HEK293 (cell line): Measurements from ENCODE around the gene TMEM229B.

ENCODE experiments used
- CTCF ChIA-PET: fragments of 350-600 bp; formaldehyde crosslinking; extraction: SDS; loops from one replicate; lab custom pipeline; 2021; ENCODE audit warnings: antibody characterized with exemption; lab: Yijun Ruan, JAX
- POLR2A ChIA-PET: fragments of 300-600 bp; formaldehyde crosslinking; extraction: SDS; loops from one replicate; lab custom pipeline; 2020; ENCODE audit warnings: antibody characterized with exemption, inconsistent platforms; lab: Yijun Ruan, JAX
- H3K27ac ChIP-seq: fragments of 200-500 bp; sonication (Bioruptor generic); 2 replicates; pipeline ENCODE4 v1.5.1; 2014; ENCODE audit warnings: low read depth, low read length, control low read depth, inconsistent platforms; ENCODE audit errors: extremely low read depth
- H3K36me3 ChIP-seq, 2 experiments: fragments of 200-500 bp in 1 of 2; sonication (Bioruptor generic) in 1 of 2; 1 replicate in 1 of 2; 2 replicates in 1 of 2; pipeline ENCODE4 v1.5.1; 2014 to 2017; ENCODE audit warnings: inconsistent platforms in 2 of 2, low read length in 2 of 2; ENCODE audit not compliant: control insufficient read depth in 2 of 2, insufficient read depth in 1 of 2
- H3K4me1 ChIP-seq: fragments of 200-500 bp; sonication (Bioruptor generic); 2 replicates; pipeline ENCODE4 v1.5.1; 2014; ENCODE audit warnings: mild to moderate bottlenecking, low read length, inconsistent platforms; ENCODE audit not compliant: control insufficient read depth, insufficient read depth
- H3K4me3 ChIP-seq: 2 replicates; pipeline ENCODE4 v1.5.1; 2011; ENCODE audit warnings: low read depth, mild to moderate bottlenecking, control low read depth, low read length, moderate library complexity
- H3K9me3 ChIP-seq: fragments of 200-500 bp; sonication (Bioruptor generic); 2 replicates; pipeline ENCODE4 v1.5.1; 2014; ENCODE audit warnings: low read depth, low read length, inconsistent platforms; ENCODE audit not compliant: control insufficient read depth, insufficient read depth
- BCL11B ChIP-seq: fragments of 450-650 bp; formaldehyde crosslinking; IDR thresholded peaks from 2 replicates; pipeline ENCODE4 v1.5.1; 2016; ENCODE audit warnings: low read depth, missing biosample characterization, missing genetic modification characterization
- MEIS1 ChIP-seq: sonication (generic); formaldehyde crosslinking; IDR thresholded peaks from 2 replicates; pipeline ENCODE4 v1.8.1; 2022; ENCODE audit warnings: missing genetic modification reagents, mild to moderate bottlenecking, borderline replicate concordance
- RBAK ChIP-seq: fragments of 450-650 bp; formaldehyde crosslinking; IDR thresholded peaks from 2 replicates; pipeline ENCODE4 v1.5.1; 2016; ENCODE audit warnings: missing biosample characterization, missing genetic modification characterization
- ZFP3 ChIP-seq: fragments of 450-650 bp; formaldehyde crosslinking; IDR thresholded peaks from 2 replicates; pipeline ENCODE4 v1.5.1; 2016; ENCODE audit warnings: low read depth, missing biosample characterization, missing genetic modification characterization
- ZNF112 ChIP-seq: fragments of 450-650 bp; formaldehyde crosslinking; IDR thresholded peaks from 2 replicates; pipeline ENCODE4 v1.5.0; 2017; ENCODE audit warnings: missing biosample characterization, missing genetic modification characterization
- ZNF138 ChIP-seq: fragments of 450-650 bp; formaldehyde crosslinking; IDR thresholded peaks from 2 replicates; pipeline ENCODE4 v1.5.1; 2016; ENCODE audit warnings: missing biosample characterization, missing genetic modification characterization, borderline replicate concordance
- ZNF16 ChIP-seq: fragments of 450-650 bp; formaldehyde crosslinking; IDR thresholded peaks from 2 replicates; pipeline ENCODE4 v1.5.1; 2016; ENCODE audit warnings: low read depth, missing biosample characterization, missing genetic modification characterization
- ZNF239 ChIP-seq: fragments of 450-650 bp; formaldehyde crosslinking; IDR thresholded peaks from 2 replicates; pipeline ENCODE4 v1.5.1; 2016; ENCODE audit warnings: missing biosample characterization, missing genetic modification characterization
- ZNF324 ChIP-seq: fragments of 450-650 bp; formaldehyde crosslinking; IDR thresholded peaks from 2 replicates; pipeline ENCODE4 v1.5.1; 2016; ENCODE audit warnings: missing biosample characterization, missing genetic modification characterization
- ZNF350 ChIP-seq: fragments of 450-650 bp; formaldehyde crosslinking; IDR thresholded peaks from 2 replicates; pipeline ENCODE4 v1.5.0; 2017; ENCODE audit warnings: missing biosample characterization, mild to moderate bottlenecking, missing genetic modification characterization
- ZNF48 ChIP-seq: fragments of 450-650 bp; formaldehyde crosslinking; IDR thresholded peaks from 2 replicates; pipeline ENCODE4 v1.5.1; 2016; ENCODE audit warnings: missing biosample characterization, missing genetic modification characterization
- ZNF600 ChIP-seq: fragments of 450-650 bp; formaldehyde crosslinking; IDR thresholded peaks from 2 replicates; pipeline ENCODE4 v1.5.1; 2016; ENCODE audit warnings: missing biosample characterization, missing genetic modification characterization
- ZNF610 ChIP-seq: fragments of 450-650 bp; formaldehyde crosslinking; IDR thresholded peaks from 2 replicates; pipeline ENCODE4 v1.5.1; 2016; ENCODE audit warnings: missing biosample characterization, missing genetic modification characterization, borderline replicate concordance
- ZNF747 ChIP-seq: fragments of 450-650 bp; formaldehyde crosslinking; IDR thresholded peaks from 2 replicates; pipeline ENCODE4 v1.5.1; 2016; ENCODE audit warnings: missing biosample characterization, missing genetic modification characterization
- ZSCAN30 ChIP-seq: fragments of 450-650 bp; IDR thresholded peaks from 2 replicates; pipeline ENCODE4 v1.5.1; 2018; ENCODE audit warnings: missing biosample characterization, mild to moderate bottlenecking, missing genetic modification characterization, moderate library complexity
- TF ChIP-seq, protein P1 (sequence below): fragments of 450-650 bp; formaldehyde crosslinking; IDR thresholded peaks from 2 replicates; pipeline ENCODE4 v1.5.1; 2016; ENCODE audit warnings: missing biosample characterization, missing genetic modification characterization
- TF ChIP-seq, protein P2 (sequence below): fragments of 450-650 bp; formaldehyde crosslinking; IDR thresholded peaks from 2 replicates; pipeline ENCODE4 v1.5.1; 2016; ENCODE audit warnings: missing biosample characterization, missing genetic modification characterization, low read depth
- TF ChIP-seq, protein P3 (sequence below): fragments of 450-650 bp; formaldehyde crosslinking; IDR thresholded peaks from 2 replicates; pipeline ENCODE4 v1.5.1; 2016; ENCODE audit warnings: missing biosample characterization, missing genetic modification characterization
- TF ChIP-seq, protein P4 (sequence below): fragments of 450-650 bp; formaldehyde crosslinking; optimal IDR thresholded peaks from 2 replicates; pipeline ENCODE3; 2016; ENCODE audit warnings: missing biosample characterization, mild to moderate bottlenecking, missing genetic modification characterization
- TF ChIP-seq, protein P5 (sequence below): fragments of 450-650 bp; formaldehyde crosslinking; IDR thresholded peaks from 2 replicates; pipeline ENCODE4 v1.5.1; 2016; ENCODE audit warnings: missing biosample characterization, missing genetic modification characterization

TMEM229B gene

DNA sequence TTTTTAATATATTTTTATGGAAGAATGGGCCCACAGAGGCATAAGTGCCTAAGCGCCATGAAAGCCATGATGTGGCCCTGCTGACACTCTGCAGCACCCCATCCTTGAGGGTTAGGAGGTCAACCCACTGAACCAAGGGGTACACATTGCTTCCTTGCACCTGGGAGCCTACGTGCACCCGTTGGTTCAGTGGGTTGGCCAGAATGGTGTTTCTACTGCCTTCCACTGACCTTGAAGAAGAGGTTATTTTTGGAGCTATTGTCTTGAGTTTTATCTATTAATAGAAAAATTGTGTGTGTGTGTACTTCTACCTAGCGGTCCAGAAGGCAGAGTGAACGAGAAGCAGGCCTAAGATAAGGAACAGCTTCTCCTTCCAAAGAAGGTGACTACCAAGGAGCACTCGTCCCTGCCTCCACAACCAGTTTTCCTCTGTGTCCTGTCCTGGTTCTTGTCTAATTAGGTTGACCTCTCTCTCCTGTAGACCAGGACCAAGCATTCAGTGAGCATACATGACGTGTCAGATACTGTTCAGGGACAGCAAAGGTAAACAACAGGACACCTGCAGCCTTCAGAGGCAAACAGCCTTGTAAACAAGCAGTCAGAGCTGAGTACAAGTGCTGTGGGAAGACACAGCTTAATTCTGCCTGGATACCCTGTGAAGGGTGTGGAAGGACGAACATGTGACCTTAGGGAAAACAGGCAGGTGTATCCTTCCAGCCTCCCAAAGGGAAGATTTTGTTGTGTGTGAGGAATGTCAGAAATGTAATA lies 46.2 kb downstream of the TMEM229B start:
- Histone ChIP-seq H3K27ac (no peak overlapping the region), H3K4me3 (no peak overlapping the region), H3K9me3 (no peaks in the 10 kb centered on the region), H3K36me3 (no peaks in the 10 kb centered on the region), H3K4me1 (no peaks in the 10 kb centered on the region)
- POLR2A ChIA-PET: no interaction called here
- TF ChIP-seq BCL11B (tag by site-specific recombination): no peak
- TF ChIP-seq, protein P1, sequence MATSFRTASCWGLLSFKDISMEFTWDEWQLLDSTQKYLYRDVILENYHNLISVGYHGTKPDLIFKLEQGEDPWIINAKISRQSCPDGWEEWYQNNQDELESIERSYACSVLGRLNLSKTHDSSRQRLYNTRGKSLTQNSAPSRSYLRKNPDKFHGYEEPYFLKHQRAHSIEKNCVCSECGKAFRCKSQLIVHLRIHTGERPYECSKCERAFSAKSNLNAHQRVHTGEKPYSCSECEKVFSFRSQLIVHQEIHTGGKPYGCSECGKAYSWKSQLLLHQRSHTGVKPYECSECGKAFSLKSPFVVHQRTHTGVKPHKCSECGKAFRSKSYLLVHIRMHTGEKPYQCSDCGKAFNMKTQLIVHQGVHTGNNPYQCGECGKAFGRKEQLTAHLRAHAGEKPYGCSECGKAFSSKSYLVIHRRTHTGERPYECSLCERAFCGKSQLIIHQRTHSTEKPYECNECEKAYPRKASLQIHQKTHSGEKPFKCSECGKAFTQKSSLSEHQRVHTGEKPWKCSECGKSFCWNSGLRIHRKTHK: no peak
- CTCF ChIA-PET: interaction anchor here (0.6 kb wide), 1 partner anchor 43 kb away, joined by 3 read pairs; no protein-coding TSS in a partner anchor

DNA sequence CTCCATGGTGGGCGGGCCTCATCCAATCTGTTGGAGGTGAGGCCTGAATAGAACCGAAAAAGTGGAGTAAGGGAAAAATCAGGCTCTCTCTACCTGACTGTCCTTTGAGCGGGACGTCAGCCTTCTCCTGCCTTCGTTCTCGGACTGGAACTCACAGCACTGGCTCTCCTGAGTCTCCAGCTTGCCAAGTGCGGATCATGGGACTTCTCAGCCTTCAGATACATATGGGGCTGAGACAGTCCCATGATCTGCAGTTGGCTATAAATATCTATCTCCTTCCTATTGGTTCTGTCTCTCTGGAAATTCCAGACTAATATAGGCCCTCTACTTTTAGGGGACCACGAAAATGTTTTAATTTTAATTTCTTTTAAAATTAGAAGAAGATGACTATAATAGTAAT lies 46.8 kb downstream of the TMEM229B start:
- Histone ChIP-seq H3K4me3 (no peak overlapping the region), H3K9me3 (no peaks in the 10 kb centered on the region), H3K27ac (no peak overlapping the region), H3K4me1 (no peaks in the 10 kb centered on the region), H3K36me3 (no peaks in the 10 kb centered on the region)
- ChIA-PET CTCF (interaction anchor here (0.6 kb wide), 1 partner anchor 44 kb away, joined by 3 read pairs; no protein-coding TSS in a partner anchor), POLR2A (no interaction called here)
- TF ChIP-seq ZNF48 (no peak), ZNF324 (tag by site-specific recombination) (no peak), ZNF350 (tag by site-specific recombination) (no peak), ZNF747 (tag by site-specific recombination) (no peak), ZNF239 (tag by site-specific recombination) (no peak), RBAK (no peak), ZSCAN30 (tag by site-specific recombination) (no peak), ZNF16 (tag by site-specific recombination) (no peak), ZNF112 (tag by site-specific recombination) (no peak)
- TF ChIP-seq, protein P2, sequence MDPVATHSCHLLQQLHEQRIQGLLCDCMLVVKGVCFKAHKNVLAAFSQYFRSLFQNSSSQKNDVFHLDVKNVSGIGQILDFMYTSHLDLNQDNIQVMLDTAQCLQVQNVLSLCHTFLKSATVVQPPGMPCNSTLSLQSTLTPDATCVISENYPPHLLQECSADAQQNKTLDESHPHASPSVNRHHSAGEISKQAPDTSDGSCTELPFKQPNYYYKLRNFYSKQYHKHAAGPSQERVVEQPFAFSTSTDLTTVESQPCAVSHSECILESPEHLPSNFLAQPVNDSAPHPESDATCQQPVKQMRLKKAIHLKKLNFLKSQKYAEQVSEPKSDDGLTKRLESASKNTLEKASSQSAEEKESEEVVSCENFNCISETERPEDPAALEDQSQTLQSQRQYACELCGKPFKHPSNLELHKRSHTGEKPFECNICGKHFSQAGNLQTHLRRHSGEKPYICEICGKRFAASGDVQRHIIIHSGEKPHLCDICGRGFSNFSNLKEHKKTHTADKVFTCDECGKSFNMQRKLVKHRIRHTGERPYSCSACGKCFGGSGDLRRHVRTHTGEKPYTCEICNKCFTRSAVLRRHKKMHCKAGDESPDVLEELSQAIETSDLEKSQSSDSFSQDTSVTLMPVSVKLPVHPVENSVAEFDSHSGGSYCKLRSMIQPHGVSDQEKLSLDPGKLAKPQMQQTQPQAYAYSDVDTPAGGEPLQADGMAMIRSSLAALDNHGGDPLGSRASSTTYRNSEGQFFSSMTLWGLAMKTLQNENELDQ (tag by site-specific recombination): no peak
- TF ChIP-seq, protein P3, sequence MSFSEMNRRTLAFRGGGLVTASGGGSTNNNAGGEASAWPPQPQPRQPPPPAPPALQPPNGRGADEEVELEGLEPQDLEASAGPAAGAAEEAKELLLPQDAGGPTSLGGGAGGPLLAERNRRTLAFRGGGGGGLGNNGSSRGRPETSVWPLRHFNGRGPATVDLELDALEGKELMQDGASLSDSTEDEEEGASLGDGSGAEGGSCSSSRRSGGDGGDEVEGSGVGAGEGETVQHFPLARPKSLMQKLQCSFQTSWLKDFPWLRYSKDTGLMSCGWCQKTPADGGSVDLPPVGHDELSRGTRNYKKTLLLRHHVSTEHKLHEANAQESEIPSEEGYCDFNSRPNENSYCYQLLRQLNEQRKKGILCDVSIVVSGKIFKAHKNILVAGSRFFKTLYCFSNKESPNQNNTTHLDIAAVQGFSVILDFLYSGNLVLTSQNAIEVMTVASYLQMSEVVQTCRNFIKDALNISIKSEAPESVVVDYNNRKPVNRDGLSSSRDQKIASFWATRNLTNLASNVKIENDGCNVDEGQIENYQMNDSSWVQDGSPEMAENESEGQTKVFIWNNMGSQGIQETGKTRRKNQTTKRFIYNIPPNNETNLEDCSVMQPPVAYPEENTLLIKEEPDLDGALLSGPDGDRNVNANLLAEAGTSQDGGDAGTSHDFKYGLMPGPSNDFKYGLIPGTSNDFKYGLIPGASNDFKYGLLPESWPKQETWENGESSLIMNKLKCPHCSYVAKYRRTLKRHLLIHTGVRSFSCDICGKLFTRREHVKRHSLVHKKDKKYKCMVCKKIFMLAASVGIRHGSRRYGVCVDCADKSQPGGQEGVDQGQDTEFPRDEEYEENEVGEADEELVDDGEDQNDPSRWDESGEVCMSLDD (tag by site-specific recombination): no peak

DNA sequence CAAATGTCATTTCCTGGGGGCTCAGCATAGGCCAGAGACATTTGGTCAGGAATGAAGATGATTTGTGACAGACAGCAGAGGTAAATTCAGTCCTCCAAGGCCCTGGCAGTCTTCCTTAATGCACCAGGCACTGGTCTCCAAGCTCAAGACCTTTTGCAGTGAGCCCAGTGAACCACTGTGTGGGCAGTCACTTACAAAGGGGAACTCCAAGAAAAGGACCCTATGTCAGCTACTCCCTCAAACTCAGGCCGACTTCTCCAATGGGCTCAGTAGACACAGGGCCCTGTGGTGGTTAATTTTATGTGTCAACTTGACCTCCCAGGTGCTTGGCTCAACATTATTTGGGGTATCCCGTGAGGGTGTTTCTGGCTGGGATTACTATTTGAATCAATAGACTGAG lies 47.3 kb downstream of the TMEM229B start:
- no peak for TF ChIP-seq MEIS1 (CRISPR knock-in tag)
- TF ChIP-seq, protein P4, sequence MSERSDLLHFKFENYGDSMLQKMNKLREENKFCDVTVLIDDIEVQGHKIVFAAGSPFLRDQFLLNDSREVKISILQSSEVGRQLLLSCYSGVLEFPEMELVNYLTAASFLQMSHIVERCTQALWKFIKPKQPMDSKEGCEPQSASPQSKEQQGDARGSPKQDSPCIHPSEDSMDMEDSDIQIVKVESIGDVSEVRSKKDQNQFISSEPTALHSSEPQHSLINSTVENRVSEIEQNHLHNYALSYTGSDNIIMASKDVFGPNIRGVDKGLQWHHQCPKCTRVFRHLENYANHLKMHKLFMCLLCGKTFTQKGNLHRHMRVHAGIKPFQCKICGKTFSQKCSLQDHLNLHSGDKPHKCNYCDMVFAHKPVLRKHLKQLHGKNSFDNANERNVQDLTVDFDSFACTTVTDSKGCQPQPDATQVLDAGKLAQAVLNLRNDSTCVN (tag by site-specific recombination): no peak
- no peak for TF ChIP-seq ZNF138 (tag by site-specific recombination)
- TF ChIP-seq ZFP3: no peak
- no peak for TF ChIP-seq ZNF600 (tag by site-specific recombination)
- TF ChIP-seq, protein P5, sequence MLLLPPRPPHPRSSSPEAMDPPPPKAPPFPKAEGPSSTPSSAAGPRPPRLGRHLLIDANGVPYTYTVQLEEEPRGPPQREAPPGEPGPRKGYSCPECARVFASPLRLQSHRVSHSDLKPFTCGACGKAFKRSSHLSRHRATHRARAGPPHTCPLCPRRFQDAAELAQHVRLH: no peak
- no peak for TF ChIP-seq ZNF610 (tag by site-specific recombination)
- H3K36me3 ChIP-seq: no peaks in the 10 kb centered on the region
- POLR2A ChIA-PET: no interaction called here
- no peaks in the 10 kb centered on the region for H3K4me1 ChIP-seq
- no peak overlapping the region for H3K27ac ChIP-seq
- CTCF ChIA-PET: interaction anchor here (1.2 kb wide), 1 partner anchor 130 kb away, joined by 4 read pairs; no protein-coding TSS in a partner anchor
- no peaks in the 10 kb centered on the region for H3K9me3 ChIP-seq
- no peak overlapping the region for H3K4me3 ChIP-seq
